IgD-negative memory B cell (primary cell): ENCODE measurements around the gene ACRBP. TPM values are rescaled to one million over a fixed set of nuclear protein-coding genes. Genes with fewer than 3 reads are reported as not detected.
A peak's percentile ranks its signal among the peaks of the same experiment; 100 is the strongest.
"Not testable (repeated sequence)": the region's sequence is repeated elsewhere in the genome, so short reads cannot be mapped to it uniquely, and the experiment has no call there.

Source experiments
- H3K27ac Mint-ChIP-seq, 3 donors: one replicate each; pipeline ENCODE4 v1.8.0; 2020 to 2022; ENCODE audit warnings: mild to moderate bottlenecking in 3 of 3, mixed read lengths in 3 of 3, moderate library complexity in 1 of 3
- H3K27me3 Mint-ChIP-seq: one replicate; pipeline ENCODE4 v1.8.0; 2021; ENCODE audit warnings: mixed read lengths
- H3K36me3 Mint-ChIP-seq: one replicate; pipeline ENCODE4 v1.8.0; 2020; ENCODE audit warnings: mild to moderate bottlenecking, mixed read lengths
- H3K4me1 Mint-ChIP-seq, 3 donors: one replicate each; pipeline ENCODE4 v1.8.0; 2020 to 2022; ENCODE audit warnings: mixed read lengths in 3 of 3, mild to moderate bottlenecking in 1 of 3
- H3K4me3 Mint-ChIP-seq, 4 donors: one replicate each; pipeline ENCODE4 v1.8.0; 2020 to 2022; ENCODE audit warnings: mild to moderate bottlenecking in 4 of 4, mixed read lengths in 4 of 4, moderate library complexity in 3 of 4
- H3K9me3 Mint-ChIP-seq, 3 donors: one replicate each; pipeline ENCODE4 v1.8.0; 2020 to 2021; ENCODE audit warnings: mixed read lengths in 3 of 3, mild to moderate bottlenecking in 1 of 3
- polyA plus RNA-seq: library from polyadenylated mRNA; unstranded; fragments of 300-500 nt; fragmentation: Illumina TruSeq; gene quantifications from one replicate; pipeline ENCODE4 v1.2.3, GENCODE V29; 2021

The ACRBP gene
- polyA plus RNA-seq, 1 donor from 2014 or later: 5.8 TPM

- H3K36me3 Mint-ChIP-seq: peaks cover 8% of the 10 kb centered on the region
- H3K27me3 Mint-ChIP-seq: no peaks in the 10 kb centered on the region
- H3K4me3 Mint-ChIP-seq: peak overlapping the region in 1 of 4 donors; percentile 57
- H3K9me3 Mint-ChIP-seq: no peaks in the 10 kb centered on the region
- peaks cover 22 to 35% (median 30%) of the 10 kb centered on the region in 3 donors for H3K4me1 Mint-ChIP-seq
- peak overlapping the region; percentile 67 to 89 (median 81) for H3K27ac Mint-ChIP-seq
Measured at GRCh38 chr12:6602526-6602925, 44.7 kb downstream of the ACRBP start.

- not testable (repeated sequence) for H3K27me3 Mint-ChIP-seq, H3K9me3 Mint-ChIP-seq
- H3K4me3 Mint-ChIP-seq: peak overlapping the region in 1 of 4 donors; percentile 3
- H3K4me1 Mint-ChIP-seq: peaks cover 4 to 14% (median 6%) of the 10 kb centered on the region in 3 donors
- peaks cover 13% of the 10 kb centered on the region for H3K36me3 Mint-ChIP-seq
- H3K27ac Mint-ChIP-seq: peak overlapping the region; percentile 26 to 77 (median 59)
Measured at GRCh38 chr12:6595673-6596072, 51.6 kb downstream of the ACRBP start.

- H3K4me1 Mint-ChIP-seq: peaks cover 0 to 12% (median 6%) of the 10 kb centered on the region in 3 donors
- no peak overlapping the region for H3K4me3 Mint-ChIP-seq
- H3K27me3 Mint-ChIP-seq: no peaks in the 10 kb centered on the region
- H3K27ac Mint-ChIP-seq: peak overlapping the region in 1 of 3 donors; percentile 35
- no peaks in the 10 kb centered on the region for H3K9me3 Mint-ChIP-seq
- H3K36me3 Mint-ChIP-seq: peaks cover 13% of the 10 kb centered on the region
Measured at GRCh38 chr12:6592087-6592486, 55.1 kb downstream of the ACRBP start.

Other genes with a start within 250 kb of the ACRBP start
- gene CD27, start 202.5 kb downstream of the ACRBP start, polyA plus RNA-seq: 264 TPM
- gene TAPBPL, start 195.4 kb downstream of the ACRBP start, polyA plus RNA-seq: 125 TPM
- gene VAMP1, start 176.8 kb downstream of the ACRBP start, polyA plus RNA-seq: 8.1 TPM
- gene MRPL51, start 154.2 kb downstream of the ACRBP start, polyA plus RNA-seq: 165 TPM
- gene NCAPD2, start 153.3 kb downstream of the ACRBP start, polyA plus RNA-seq: 21.1 TPM
- gene GAPDH, start 112.9 kb downstream of the ACRBP start, polyA plus RNA-seq: 1,479 TPM
- gene IFFO1, start 91.4 kb downstream of the ACRBP start, polyA plus RNA-seq: 12.3 TPM
- 24.9 TPM for gene NOP2, start 79.1 kb downstream of the ACRBP start, polyA plus RNA-seq
- gene CHD4, start 40.1 kb downstream of the ACRBP start, polyA plus RNA-seq: 55.2 TPM
- 63.6 TPM for gene LPAR5, start 11.5 kb downstream of the ACRBP start, polyA plus RNA-seq
- 76.6 TPM for gene ING4, start 15.7 kb upstream of the ACRBP start, polyA plus RNA-seq
- 32.5 TPM for gene ZNF384, start 41.9 kb upstream of the ACRBP start, polyA plus RNA-seq
- not detected for gene PIANP, start 53.4 kb upstream of the ACRBP start, polyA plus RNA-seq
- gene COPS7A, start 76.6 kb upstream of the ACRBP start, polyA plus RNA-seq: 36.8 TPM
- gene MLF2, start 105.7 kb upstream of the ACRBP start, polyA plus RNA-seq: 152 TPM
- 2.5 TPM for gene PTMS, start 118.9 kb upstream of the ACRBP start, polyA plus RNA-seq
- gene LAG3, start 125.1 kb upstream of the ACRBP start, polyA plus RNA-seq: 0.88 TPM
- 6.6 TPM for gene CD4, start 142.1 kb upstream of the ACRBP start, polyA plus RNA-seq
- not detected for gene GPR162, start 174.4 kb upstream of the ACRBP start, polyA plus RNA-seq
- gene P3H3, start 181.0 kb upstream of the ACRBP start, polyA plus RNA-seq: not detected
- not detected for gene GNB3, start 193.5 kb upstream of the ACRBP start, polyA plus RNA-seq
- gene CDCA3, start 203.9 kb upstream of the ACRBP start, polyA plus RNA-seq: 0.60 TPM
- 33.2 TPM for gene USP5, start 204.7 kb upstream of the ACRBP start, polyA plus RNA-seq
- 490 TPM for gene TPI1, start 220.1 kb upstream of the ACRBP start, polyA plus RNA-seq
- 10.6 TPM for gene SPSB2, start 225.9 kb upstream of the ACRBP start, polyA plus RNA-seq